SK-N-SH (cell line): ENCODE measurements around the gene PLCG1. TPM values are rescaled to one million over a fixed set of nuclear protein-coding genes. Genes with fewer than 3 reads are reported as not detected.

Experiments used
- polyA plus RNA-seq, 3 experiments: library from polyadenylated mRNA; depleted of rRNA; stranded (reverse); fragments of >200 nt; gene quantifications; 2 replicates each; pipeline ENCODE4 v1.2.3, GENCODE V29; 2012
- small RNA-seq, 7 experiments: library from RNA; depleted of rRNA; stranded (forward); fragments of <200 nt; gene quantifications; one replicate each; pipeline ENCODE3, GENCODE V24; 2012

PLCG1 gene
- polyA plus RNA-seq, 1 of the 3 experiments (the other 2 are of a cell fraction) = 81.4 TPM

Small RNAs within 50 kb of the gene (small RNA-seq; reads per million reads assigned to genes)
- gene AL022394.1 (0 reads per million in 7 experiments), gene MIR6871 (0 to 0.43 (median 0) reads per million in 7 experiments)

Other genes with a start within 250 kb of the PLCG1 start
- 8.9 and 11.9 TPM in 2 replicates for gene TOP1, start 108.7 kb upstream of the PLCG1 start, polyA plus RNA-seq (2012; rRNA removed)
- 6.0 and 6.9 TPM in 2 replicates for gene ZHX3, start 180.2 kb downstream of the PLCG1 start, polyA plus RNA-seq (2012; rRNA removed)
- gene LPIN3, start 203.3 kb downstream of the PLCG1 start, polyA plus RNA-seq (2012; rRNA removed) = 0.21 and 0.34 TPM in 2 replicates
- gene EMILIN3, start 229.3 kb downstream of the PLCG1 start, polyA plus RNA-seq (2012; rRNA removed) = 0.02 and 0.08 TPM in 2 replicates